MM.1S (cell line): ENCODE data around the gene CDH4.

Experiments
- DNase-seq: peaks from one replicate; pipeline ENCODE4 v3.0.0-alpha.2; 2015
- H2AFZ ChIP-seq: fragments of 300-600 bp; sonication (generic); 2 replicates; pipeline ENCODE4 v1.6.0; 2016; ENCODE audit warnings: antibody characterized with exemption, low read length
- H3F3A ChIP-seq: fragments of 300-600 bp; sonication (generic); 2 replicates; pipeline ENCODE4 v1.6.1; 2016; ENCODE audit warnings: mild to moderate bottlenecking, antibody characterized with exemption, low read length, moderate library complexity, mixed read lengths; ENCODE audit not compliant: insufficient read depth
- H3K27ac ChIP-seq: fragments of 300-600 bp; sonication (generic); 2 replicates; pipeline ENCODE4 v1.5.1; 2016; ENCODE audit warnings: mild to moderate bottlenecking, low read length
- H3K27me3 ChIP-seq: fragments of 300-600 bp; sonication (generic); replicated peaks from 2 replicates; pipeline ENCODE4 v1.6.0; 2016; ENCODE audit warnings: low read length; ENCODE audit not compliant: insufficient read depth
- H3K36me3 ChIP-seq: fragments of 300-600 bp; sonication (generic); replicated peaks from 2 replicates; pipeline ENCODE4 v1.6.1; 2016; ENCODE audit warnings: mild to moderate bottlenecking, low read length, mixed read lengths; ENCODE audit not compliant: insufficient read depth
- H3K4me1 ChIP-seq: fragments of 300-600 bp; sonication (generic); 2 replicates; pipeline ENCODE4 v1.6.1; 2016; ENCODE audit warnings: low read length, mixed read lengths
- H3K4me2 ChIP-seq: fragments of 300-600 bp; sonication (generic); 2 replicates; pipeline ENCODE4 v1.6.0; 2016; ENCODE audit warnings: low read depth, low read length
- H3K4me3 ChIP-seq: fragments of 300-600 bp; sonication (generic); 2 replicates; pipeline ENCODE4 v1.5.1; 2016; ENCODE audit warnings: low read length, mixed read lengths
- H3K79me2 ChIP-seq: fragments of 300-600 bp; sonication (generic); 2 replicates; pipeline ENCODE4 v1.6.1; 2016; ENCODE audit warnings: mixed run types, low read length, mixed read lengths
- H3K9ac ChIP-seq: fragments of 300-600 bp; sonication (generic); 2 replicates; pipeline ENCODE4 v1.6.1; 2016; ENCODE audit warnings: low read length, mixed read lengths
- H3K9me2 ChIP-seq: fragments of 300-600 bp; sonication (generic); replicated peaks from 2 replicates; pipeline ENCODE4 v1.6.1; 2016; ENCODE audit warnings: mild to moderate bottlenecking, low read length, mixed read lengths; ENCODE audit not compliant: insufficient read depth
- H3K9me3 ChIP-seq: fragments of 300-600 bp; sonication (generic); replicated peaks from 2 replicates; pipeline ENCODE4 v1.6.1; 2016; ENCODE audit warnings: mild to moderate bottlenecking, low read length, mixed read lengths; ENCODE audit not compliant: insufficient read depth
- H4K20me1 ChIP-seq: fragments of 300-600 bp; sonication (generic); 2 replicates; pipeline ENCODE4 v1.6.1; 2016; ENCODE audit warnings: mild to moderate bottlenecking, low read length, moderate library complexity, mixed read lengths; ENCODE audit not compliant: insufficient read depth
- CTCF ChIP-seq: fragments of 300-600 bp; sonication (generic); IDR thresholded peaks from 2 replicates; pipeline ENCODE4 v1.5.1; 2016; ENCODE audit warnings: antibody characterized with exemption, low read length, mixed read lengths
- EZH2 ChIP-seq: fragments of 300-600 bp; sonication (generic); optimal IDR thresholded peaks from 2 replicates; pipeline ENCODE3; 2017; ENCODE audit warnings: low read depth, mild to moderate bottlenecking, antibody characterized with exemption, low read length, mixed read lengths
- EZH2phosphoT487 ChIP-seq: fragments of 300-600 bp; sonication (generic); IDR thresholded peaks from 2 replicates; pipeline ENCODE4 v1.6.1; 2018; ENCODE audit warnings: antibody characterized with exemption, low read length

CDH4 gene

GRCh38 chr20:61855286-61855685 is 603.2 kb downstream of the CDH4 start:
- no peaks in the 10 kb centered on the region for H3K9me2 ChIP-seq
- H3K27me3 ChIP-seq: peaks cover 75% of the 10 kb centered on the region
- H3K9ac ChIP-seq: no peak overlapping the region
- no peak overlapping the region for H2AFZ ChIP-seq
- no peak overlapping the region for H3K27ac ChIP-seq
- no peak for TF ChIP-seq EZH2
- no peak for TF ChIP-seq EZH2phosphoT487
- H3F3A ChIP-seq: no peaks in the 10 kb centered on the region
- no peaks in the 10 kb centered on the region for H3K36me3 ChIP-seq
- no peaks in the 10 kb centered on the region for H3K79me2 ChIP-seq
- no peaks in the 10 kb centered on the region for H3K4me1 ChIP-seq
- H3K4me3 ChIP-seq: no peak overlapping the region
- H3K9me3 ChIP-seq: no peaks in the 10 kb centered on the region
- H3K4me2 ChIP-seq: no peak overlapping the region
- no peaks in the 10 kb centered on the region for H4K20me1 ChIP-seq
- no peak for DNase-seq

- no peak overlapping the region for H2AFZ ChIP-seq
- H3K9me3 ChIP-seq: no peaks in the 10 kb centered on the region
- no peak overlapping the region for H3K9ac ChIP-seq
- no peaks in the 10 kb centered on the region for H3F3A ChIP-seq
- H3K36me3 ChIP-seq: no peaks in the 10 kb centered on the region
- H3K79me2 ChIP-seq: no peaks in the 10 kb centered on the region
- H3K27ac ChIP-seq: no peak overlapping the region
- TF ChIP-seq CTCF (no peak), EZH2 (no peak), EZH2phosphoT487 (no peak)
- no peak for DNase-seq
- H3K4me3 ChIP-seq: no peak overlapping the region
- H3K27me3 ChIP-seq: peaks cover 75% of the 10 kb centered on the region
- no peaks in the 10 kb centered on the region for H3K4me1 ChIP-seq
- H3K9me2 ChIP-seq: no peaks in the 10 kb centered on the region
- no peaks in the 10 kb centered on the region for H4K20me1 ChIP-seq
- H3K4me2 ChIP-seq: 0 out of 2 replicates have a peak overlapping the region, but pooled peaks have one; percentile 16
Measured at GRCh38 chr20:61856626-61857413, 604.8 kb downstream of the CDH4 start.

- H3K27me3 ChIP-seq: peaks cover 75% of the 10 kb centered on the region
- H3K4me1 ChIP-seq: no peaks in the 10 kb centered on the region
- 0 out of 2 replicates have a peak overlapping the region, but pooled peaks have one; percentile 16 for H3K4me2 ChIP-seq
- no peaks in the 10 kb centered on the region for H3K36me3 ChIP-seq
- no peaks in the 10 kb centered on the region for H3K79me2 ChIP-seq
- no peaks in the 10 kb centered on the region for H3K9me3 ChIP-seq
- H3F3A ChIP-seq: no peaks in the 10 kb centered on the region
- no peak overlapping the region for H3K27ac ChIP-seq
- H3K4me3 ChIP-seq: no peak overlapping the region
- TF ChIP-seq EZH2phosphoT487: no peak
- no peak for TF ChIP-seq EZH2
- no peak for DNase-seq
- no peak overlapping the region for H2AFZ ChIP-seq
- no peaks in the 10 kb centered on the region for H4K20me1 ChIP-seq
- no peaks in the 10 kb centered on the region for H3K9me2 ChIP-seq
- H3K9ac ChIP-seq: no peak overlapping the region
Measured at GRCh38 chr20:61857414-61857775, 605.3 kb downstream of the CDH4 start.

- Histone ChIP-seq H2AFZ (no peak overlapping the region), H3K36me3 (no peaks in the 10 kb centered on the region), H3K4me1 (no peaks in the 10 kb centered on the region), H3K4me2 (no peak overlapping the region), H3K27ac (no peak overlapping the region), H3K79me2 (no peaks in the 10 kb centered on the region), H3K9ac (no peak overlapping the region), H3F3A (no peaks in the 10 kb centered on the region), H3K27me3 (peaks cover 75% of the 10 kb centered on the region), H3K4me3 (no peak overlapping the region), H4K20me1 (no peaks in the 10 kb centered on the region), H3K9me2 (no peaks in the 10 kb centered on the region), H3K9me3 (no peaks in the 10 kb centered on the region)
- DNase-seq: no peak
- TF ChIP-seq CTCF (no peak), EZH2 (no peak), EZH2phosphoT487 (no peak)
Measured at GRCh38 chr20:61857884-61858283, 605.8 kb downstream of the CDH4 start.
